Sigmoid colon (tissue), 7 donors: ENCODE results near the gene GART. TPM values are rescaled to one million over a fixed set of nuclear protein-coding genes. Genes with fewer than 3 reads are reported as not detected.
A peak's percentile ranks its signal among the peaks of the same experiment; 100 is the strongest.

Experiments used
- DNase-seq: peaks from one replicate; pipeline ENCODE4 v3.0.0-alpha.2; 2019
- H3K27ac ChIP-seq, 4 donors: fragments of 200-600 bp; sonication (generic); one replicate each; pipeline ENCODE4 v1.5.1; 2016 to 2019; ENCODE audit warnings: mild to moderate bottlenecking in 1 of 4
- H3K27me3 ChIP-seq, 3 donors: fragments of 200-600 bp; sonication (generic); one replicate each; pipeline ENCODE4 v1.5.1; 2019; ENCODE audit warnings: mild to moderate bottlenecking in 1 of 3
- H3K36me3 ChIP-seq, 4 donors: fragments of 200-600 bp; sonication (generic); one replicate each; pipeline ENCODE4 v1.5.1; 2016 to 2019
- H3K4me1 ChIP-seq, 4 donors: fragments of 200-600 bp; sonication (generic); one replicate each; pipeline ENCODE4 v1.5.1; 2017 to 2019
- H3K4me3 ChIP-seq, 4 donors: fragments of 200-600 bp; sonication (generic); one replicate each; pipeline ENCODE4 v1.5.1; 2017 to 2019; ENCODE audit warnings: mild to moderate bottlenecking in 2 of 4, moderate library complexity in 1 of 4
- H3K9me3 ChIP-seq, 4 donors: fragments of 200-600 bp in 3 of 4; sonication (generic) in 3 of 4; one replicate each; pipeline versions ENCODE4 v1.5.1 to v1.6.1; 2013 to 2019
- CTCF ChIP-seq, 4 experiments: fragments of 450-650 bp in 3 of 4; fragments of 200-600 bp in 1 of 4; IDR thresholded peaks; one replicate each; pipeline ENCODE4 v1.5.1; 2016 to 2019; ENCODE audit warnings: antibody characterized with exemption in 4 of 4, mild to moderate bottlenecking in 3 of 4, moderate library complexity in 2 of 4
- EP300 ChIP-seq, 4 donors: sonication (generic); formaldehyde crosslinking; IDR thresholded peaks; one replicate each; pipeline ENCODE4 v1.6.1; 2017; ENCODE audit warnings: antibody characterized with exemption in 4 of 4
- POLR2A ChIP-seq, 2 donors: fragments of 450-650 bp; IDR thresholded peaks; one replicate each; pipeline ENCODE4 v1.6.1; 2016; ENCODE audit warnings: antibody characterized with exemption in 2 of 2, mild to moderate bottlenecking in 2 of 2, moderate library complexity in 2 of 2
- POLR2AphosphoS5 ChIP-seq, 4 donors: sonication (generic); formaldehyde crosslinking; IDR thresholded peaks; one replicate each; pipeline ENCODE4 v1.6.1; 2017; ENCODE audit warnings: antibody characterized with exemption in 4 of 4
- WGBS, 2 donors: extraction: QIAGEN DNeasy Blood & Tissue Kit; methylation state at CpG; one replicate each; pipeline ENCODE4 v1.1.7; 2013; 5-methylcytosine and 5-hydroxymethylcytosine counted together
- intact Hi-C: fragments of 100-400 bp; cut with DNase I; formaldehyde crosslinking; loops from one replicate; pipeline ENCODE4 v1.15.1; 2023
- polyA plus RNA-seq, 3 donors: library from polyadenylated mRNA; stranded (reverse); fragments of 200-250 nt; gene quantifications; one replicate each; pipeline ENCODE4 v1.2.3, GENCODE V29; 2013
- total RNA-seq, 4 donors: library from RNA; depleted of rRNA; stranded (reverse); fragments of >200 nt; gene quantifications; one replicate each; pipeline ENCODE4 v1.1.0, GENCODE V29; 2016
- donor health status: healthy with polysubstance abuse.
- donor health status: Bipolar disorder and iron deficiency.
- donor health status: healthy.

GART gene
- total and polyA plus RNA-seq, 7 donors, result 10.8 to 78.5 (median 53.2) TPM

- DNase-seq, result peak; percentile 81
- H3K36me3 ChIP-seq, result peaks cover 0 to 29% (median 7%) of the 10 kb centered on the region in 4 donors
- intact Hi-C loops, result loop anchor here (2.0 to 10.0 kb wide), 3 partner anchors 45 to 219 kb away; partner anchors contain the start of genes DONSON, IFNAR1 and ITSN1
- peak overlapping the region; percentile 59 to 79 (median 64) for H3K4me3 ChIP-seq
- no peaks in the 10 kb centered on the region for H3K27me3 ChIP-seq
- 0% methylated on average over 26 of the region's 26 CpGs for WGBS, 2 donors
- H3K4me1 ChIP-seq, result peaks cover 0 to 50% (median 40%) of the 10 kb centered on the region in 4 donors
- TF ChIP-seq POLR2A (IDR thresholded peaks at IDR 0.05), result no peak
- TF ChIP-seq EP300 (IDR thresholded peaks at IDR 0.05), result no peak
- TF ChIP-seq CTCF (IDR thresholded peaks at IDR 0.05), result no peak
- TF ChIP-seq POLR2AphosphoS5 (IDR thresholded peaks at IDR 0.05), result no peak
- no peaks in the 10 kb centered on the region for H3K9me3 ChIP-seq
- H3K27ac ChIP-seq, result peak overlapping the region; percentile 95 to 99 (median 98)
These were observed 1.7 kb upstream of the GART start for GRCh38 chr21:33543505-33544129.

- intact Hi-C loops, result loop anchor here (1.0 to 10.0 kb wide), 4 partner anchors 46 to 218 kb away; partner anchors contain the start of genes DNAJC28, DONSON, IFNAR1 and ITSN1
- peak within 1 kb of the TSS; percentile 95 to 99 (median 98) for H3K27ac ChIP-seq
- H3K27me3 ChIP-seq, result no peaks in the 10 kb centered on the region
These were observed 955 bp upstream of the GART start, which contains the start of gene SON for GRCh38 chr21:33542640-33543504. Gene SON, plus strand, starts transcription at chr21:33543038. Its CDS starts 55 bp downstream, at chr21:33543093.

GRCh38 chr21:33541105-33541711 is 709 bp downstream of the GART start:
- Histone ChIP-seq H3K27me3 (no peaks in the 10 kb centered on the region), H3K9me3 (no peaks in the 10 kb centered on the region), H3K36me3 (peaks cover 0 to 29% (median 6%) of the 10 kb centered on the region in 4 donors), H3K4me3 (peak overlapping the region; percentile 59 to 79 (median 64)), H3K27ac (peak overlapping the region; percentile 95 to 99 (median 98)), H3K4me1 (peaks cover 0 to 38% (median 36%) of the 10 kb centered on the region in 4 donors)
- TF ChIP-seq CTCF (IDR thresholded peaks at IDR 0.05) (no peak), POLR2AphosphoS5 (IDR thresholded peaks at IDR 0.05) (no peak), POLR2A (IDR thresholded peaks at IDR 0.05) (no peak), EP300 (IDR thresholded peaks at IDR 0.05) (no peak)
- no peak for DNase-seq
- intact Hi-C loops, result loop anchor here (2.0 to 10.0 kb wide), 2 partner anchors 60 to 216 kb away; partner anchors contain the start of gene IFNAR1
- WGBS, 2 donors, result 38 to 47% methylated on average over 19 of the region's 19 CpGs

More at GRCh38 chr21:33542640-33543504, 955 bp upstream of the GART start, which contains the start of gene SON:
- DNase-seq, result peak; percentile 100
- Histone ChIP-seq H3K9me3 (no peaks in the 10 kb centered on the region), H3K36me3 (peaks cover 0 to 29% (median 8%) of the 10 kb centered on the region in 4 donors), H3K4me1 (peaks cover 0 to 43% (median 40%) of the 10 kb centered on the region in 4 donors), H3K4me3 (peak within 1 kb of the TSS; percentile 59 to 79 (median 64))
- TF ChIP-seq EP300 (IDR thresholded peaks at IDR 0.05) (no peak), POLR2AphosphoS5 (IDR thresholded peaks at IDR 0.05) (peak; percentile 94 to 98 (median 96)), CTCF (IDR thresholded peaks at IDR 0.05) (no peak), POLR2A (IDR thresholded peaks at IDR 0.05) (peak; percentile 84 to 88)
- WGBS, 2 donors, result 0% methylated on average over 56 of the region's 57 CpGs

GRCh38 chr21:33540711-33541104 is 1.2 kb downstream of the GART start:
- no peaks in the 10 kb centered on the region for H3K9me3 ChIP-seq
- WGBS, 2 donors, result 52 to 62% methylated on average over 3 of the region's 3 CpGs
- intact Hi-C loops, result loop anchor here (2.0 to 10.0 kb wide), 2 partner anchors 60 to 216 kb away; partner anchors contain the start of gene IFNAR1
- peak overlapping the region; percentile 95 to 99 (median 98) for H3K27ac ChIP-seq
- no peak for DNase-seq
- no peak for TF ChIP-seq CTCF (IDR thresholded peaks at IDR 0.05)
- H3K36me3 ChIP-seq, result peaks cover 0 to 34% (median 6%) of the 10 kb centered on the region in 4 donors
- H3K4me1 ChIP-seq, result peaks cover 0 to 33% (median 31%) of the 10 kb centered on the region in 4 donors
- H3K27me3 ChIP-seq, result no peaks in the 10 kb centered on the region
- H3K4me3 ChIP-seq, result no peak overlapping the region
